Cardiac muscle cell (in vitro differentiated cells and primary cell): ENCODE data around the gene SOAT2. TPM values are rescaled to one million over a fixed set of nuclear protein-coding genes. Genes with fewer than 3 reads are reported as not detected.

Experiments used
- DNase-seq, 2 donors: peaks; one replicate each; pipeline versions ENCODE4 v3.0.0 to v3.0.0-alpha.2; 2010 to 2017; ENCODE audit warnings: low read depth in 1 of 2, low spot score in 1 of 2
- H3K27ac ChIP-seq: fragments of 200-600 bp; sonication (generic); 2 replicates; pipeline ENCODE4 v1.5.1; 2016
- H3K27me3 ChIP-seq: fragments of 200-600 bp; sonication (generic); 2 replicates; pipeline ENCODE4 v1.6.0; 2016; ENCODE audit warnings: control low read depth
- H3K36me3 ChIP-seq: fragments of 200-600 bp; sonication (generic); 2 replicates; pipeline ENCODE4 v1.5.1; 2016; ENCODE audit warnings: control low read depth
- H3K4me1 ChIP-seq: fragments of 200-600 bp; sonication (generic); 2 replicates; pipeline ENCODE4 v1.8.1; 2017; ENCODE audit warnings: low read depth, mild to moderate bottlenecking, mixed run types
- H3K4me3 ChIP-seq: fragments of 200-600 bp; sonication (generic); 2 replicates; pipeline ENCODE4 v1.5.1; 2016; ENCODE audit warnings: mild to moderate bottlenecking
- H3K9me3 ChIP-seq: fragments of 200-600 bp; sonication (generic); 2 replicates; pipeline ENCODE4 v1.5.1; 2017; ENCODE audit warnings: low read depth, mild to moderate bottlenecking, control low read depth
- polyA plus RNA-seq: library from polyadenylated mRNA; unstranded; fragments of >200 nt; fragmentation: Nextera tagmentation; extraction: Ambion mirVana; gene quantifications from 2 replicates; pipeline ENCODE4 v1.2.1, GENCODE V29; 2016
- total RNA-seq: library from RNA; depleted of rRNA; stranded (reverse); fragments of >200 nt; gene quantifications from 2 replicates; pipeline ENCODE4 v1.2.3, GENCODE V29; 2016
- TF ChIP-seq, protein P1 (sequence below): IDR thresholded peaks from 2 replicates; pipeline ENCODE4 v1.5.1; 2012; ENCODE audit warnings: low read depth, mild to moderate bottlenecking, low read length

Gene SOAT2
- total and polyA plus RNA-seq, 2 experiments from 2014 or later = 0.57 to 1.9 TPM

DNA sequence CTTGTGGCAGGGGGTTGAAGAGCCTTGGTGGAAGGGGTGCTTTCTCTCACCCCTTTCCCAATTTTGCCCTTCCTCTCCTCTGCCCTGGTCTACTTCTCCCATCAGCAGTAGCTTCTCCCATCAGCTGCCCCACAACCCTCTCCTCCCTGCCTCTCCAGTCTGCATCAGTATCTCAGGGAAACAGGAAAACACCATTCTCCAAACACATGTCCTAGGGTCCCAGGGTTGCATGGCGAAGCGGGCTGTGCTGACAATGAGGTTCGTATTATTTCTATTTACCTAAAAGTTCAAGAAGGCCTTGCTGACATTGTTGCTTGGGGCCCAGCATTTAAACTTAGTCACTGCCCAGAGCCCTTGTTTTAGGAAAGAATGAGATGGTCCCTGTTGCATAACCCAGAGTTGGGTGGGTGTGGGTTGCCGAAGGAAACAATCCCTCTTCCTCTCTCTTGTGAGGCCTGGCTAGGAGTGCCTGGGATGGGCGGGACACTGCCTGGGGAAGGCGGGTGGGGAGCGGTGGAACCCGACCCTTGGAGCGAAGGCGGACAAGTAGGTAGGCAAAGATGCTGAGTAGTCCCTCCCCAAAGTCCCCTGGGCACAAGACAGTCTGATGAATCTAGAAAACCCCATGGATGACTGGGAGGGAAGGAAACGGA lies 7.1 kb upstream of the SOAT2 start:
- peaks cover 15% of the 10 kb centered on the region for H3K4me1 ChIP-seq
- no peaks in the 10 kb centered on the region for H3K9me3 ChIP-seq
- peaks cover 3% of the 10 kb centered on the region for H3K27me3 ChIP-seq
- no peak overlapping the region for H3K4me3 ChIP-seq
- TF ChIP-seq, protein P1, sequence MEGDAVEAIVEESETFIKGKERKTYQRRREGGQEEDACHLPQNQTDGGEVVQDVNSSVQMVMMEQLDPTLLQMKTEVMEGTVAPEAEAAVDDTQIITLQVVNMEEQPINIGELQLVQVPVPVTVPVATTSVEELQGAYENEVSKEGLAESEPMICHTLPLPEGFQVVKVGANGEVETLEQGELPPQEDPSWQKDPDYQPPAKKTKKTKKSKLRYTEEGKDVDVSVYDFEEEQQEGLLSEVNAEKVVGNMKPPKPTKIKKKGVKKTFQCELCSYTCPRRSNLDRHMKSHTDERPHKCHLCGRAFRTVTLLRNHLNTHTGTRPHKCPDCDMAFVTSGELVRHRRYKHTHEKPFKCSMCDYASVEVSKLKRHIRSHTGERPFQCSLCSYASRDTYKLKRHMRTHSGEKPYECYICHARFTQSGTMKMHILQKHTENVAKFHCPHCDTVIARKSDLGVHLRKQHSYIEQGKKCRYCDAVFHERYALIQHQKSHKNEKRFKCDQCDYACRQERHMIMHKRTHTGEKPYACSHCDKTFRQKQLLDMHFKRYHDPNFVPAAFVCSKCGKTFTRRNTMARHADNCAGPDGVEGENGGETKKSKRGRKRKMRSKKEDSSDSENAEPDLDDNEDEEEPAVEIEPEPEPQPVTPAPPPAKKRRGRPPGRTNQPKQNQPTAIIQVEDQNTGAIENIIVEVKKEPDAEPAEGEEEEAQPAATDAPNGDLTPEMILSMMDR = no peak
- H3K27ac ChIP-seq = no peak overlapping the region
- DNase-seq = peak in 1 of 2 donors; percentile 85
- H3K36me3 ChIP-seq = no peaks in the 10 kb centered on the region

DNA sequence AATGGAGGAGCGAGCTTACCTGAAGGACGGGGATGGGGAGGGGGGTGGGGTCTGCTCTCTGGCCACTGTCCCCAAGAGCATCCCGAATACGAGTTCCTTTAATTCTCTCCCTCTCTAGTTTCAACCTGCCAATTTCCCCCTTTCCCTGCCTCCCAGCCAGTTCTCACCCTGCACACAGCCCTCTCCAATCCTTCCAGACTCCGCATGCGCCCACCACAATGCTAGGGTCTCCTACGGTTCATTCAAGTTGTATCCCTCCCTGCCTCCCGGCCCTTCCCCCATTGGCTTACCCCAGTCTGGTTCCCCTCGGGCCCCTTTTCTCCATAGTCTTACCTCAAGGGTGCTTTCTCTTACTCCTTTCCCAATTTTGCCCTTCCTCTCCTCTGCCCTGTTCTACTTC lies 6.5 kb upstream of the SOAT2 start:
- Histone ChIP-seq H3K9me3 (no peaks in the 10 kb centered on the region), H3K36me3 (no peaks in the 10 kb centered on the region), H3K4me3 (peak overlapping the region; percentile 45), H3K27ac (no peak overlapping the region), H3K4me1 (peaks cover 15% of the 10 kb centered on the region), H3K27me3 (peaks cover 3% of the 10 kb centered on the region)
- DNase-seq = no peak
- TF ChIP-seq, protein P1 = no peak

DNA sequence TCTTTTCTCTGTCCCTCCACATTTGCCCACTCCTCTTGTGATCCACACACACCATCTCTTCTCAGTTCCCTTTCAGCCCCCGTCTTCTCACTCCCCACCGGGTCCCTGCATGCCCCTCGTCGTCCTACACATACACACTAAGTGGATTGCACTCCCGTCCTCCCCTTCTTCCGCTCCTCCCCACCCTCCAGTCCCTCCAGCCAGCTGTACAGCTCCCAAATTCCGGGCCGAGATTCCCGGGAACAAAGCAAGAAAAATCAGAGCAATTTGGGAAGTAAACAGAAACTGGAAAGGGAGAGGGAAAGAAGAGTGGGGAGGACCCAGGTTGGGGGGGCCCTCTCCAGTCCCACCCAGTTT lies 6.1 kb upstream of the SOAT2 start:
- peak in 1 of 2 donors; percentile 48 for DNase-seq
- Histone ChIP-seq H3K27me3 (peaks cover 3% of the 10 kb centered on the region), H3K9me3 (no peaks in the 10 kb centered on the region), H3K4me3 (peak overlapping the region; percentile 45), H3K36me3 (no peaks in the 10 kb centered on the region), H3K27ac (no peak overlapping the region), H3K4me1 (peaks cover 15% of the 10 kb centered on the region)
- TF ChIP-seq, protein P1 = no peak

DNA sequence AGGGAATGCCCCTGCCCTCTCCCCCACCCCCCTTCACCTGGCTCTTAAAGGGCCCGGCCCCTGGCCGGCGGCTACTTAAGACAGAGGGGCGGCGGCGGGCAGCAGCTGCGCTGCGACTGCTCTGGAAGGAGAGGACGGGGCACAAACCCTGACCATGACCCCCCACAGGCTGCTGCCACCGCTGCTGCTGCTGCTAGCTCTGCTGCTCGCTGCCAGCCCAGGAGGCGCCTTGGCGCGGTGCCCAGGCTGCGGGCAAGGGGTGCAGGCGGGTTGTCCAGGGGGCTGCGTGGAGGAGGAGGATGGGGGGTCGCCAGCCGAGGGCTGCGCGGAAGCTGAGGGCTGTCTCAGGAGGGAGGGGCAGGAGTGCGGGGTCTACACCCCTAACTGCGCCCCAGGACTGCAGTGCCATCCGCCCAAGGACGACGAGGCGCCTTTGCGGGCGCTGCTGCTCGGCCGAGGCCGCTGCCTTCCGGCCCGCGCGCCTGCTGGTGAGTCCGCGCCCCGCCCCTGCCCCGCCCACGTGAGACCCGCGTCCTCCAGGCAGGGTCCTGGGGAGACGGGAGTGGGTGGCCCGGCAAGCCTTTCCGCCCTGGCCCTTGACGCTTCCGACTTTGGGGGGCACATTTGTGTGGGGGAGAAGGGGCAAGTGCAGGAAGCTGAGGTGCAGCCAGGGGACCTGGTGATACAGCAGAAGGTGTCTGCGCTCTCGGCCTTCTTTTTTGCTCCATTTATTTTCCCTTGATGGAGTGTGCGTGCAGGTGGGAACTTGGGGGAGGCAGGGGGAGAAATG lies 5.5 kb upstream of the SOAT2 start, which contains the start of gene IGFBP6:
IGFBP6 (plus strand) TSS at position 104 of the 790 bp plus-strand sequence; CDS start at position 155, 51 bp downstream.
- Histone ChIP-seq H3K27ac (no peak within 1 kb of the TSS), H3K27me3 (peaks cover 3% of the 10 kb centered on the region), H3K4me1 (peaks cover 18% of the 10 kb centered on the region), H3K36me3 (no peaks in the 10 kb centered on the region), H3K9me3 (no peaks in the 10 kb centered on the region), H3K4me3 (peak within 1 kb of the TSS; percentile 45)
- TF ChIP-seq, protein P1 = no peak
- DNase-seq = peak; percentile 44 to 69

DNA sequence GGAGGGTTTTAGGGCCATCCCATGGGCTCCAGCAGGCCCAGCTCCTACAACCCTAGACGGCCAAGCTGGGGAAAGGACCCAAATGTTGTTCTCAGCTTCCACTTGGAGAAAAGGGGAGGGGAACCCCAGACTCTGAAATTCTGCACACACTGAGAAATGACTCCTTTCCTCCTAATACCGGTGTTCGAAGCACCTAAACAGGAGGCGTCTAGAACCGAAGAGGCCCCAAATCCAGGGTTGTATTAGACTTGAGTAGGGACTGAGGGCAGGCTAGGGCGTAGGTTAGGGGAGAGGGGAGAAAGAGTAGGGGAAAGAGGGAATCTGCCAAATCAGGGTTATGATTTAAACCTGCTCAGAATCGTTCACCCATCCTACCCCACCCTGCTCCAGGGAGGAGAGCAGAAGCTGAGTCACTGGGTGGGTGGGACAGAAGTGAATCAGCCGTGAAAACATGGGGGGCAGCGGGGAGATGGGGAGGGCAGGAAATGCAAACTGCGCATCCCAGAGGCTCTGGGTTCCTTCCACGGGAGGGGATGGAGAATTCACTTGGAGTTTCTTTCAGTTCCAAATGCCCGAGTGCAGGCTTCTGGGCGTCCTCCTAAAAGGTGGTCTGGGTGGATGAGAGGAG lies 4.8 kb upstream of the SOAT2 start:
- TF ChIP-seq, protein P1 = no peak
- peak in 1 of 2 donors; percentile 56 for DNase-seq

More for the DNA sequence above, 4.8 kb upstream of the SOAT2 start:
- Histone ChIP-seq H3K4me1 (peaks cover 25% of the 10 kb centered on the region), H3K27me3 (peaks cover 3% of the 10 kb centered on the region), H3K27ac (no peak overlapping the region), H3K9me3 (no peaks in the 10 kb centered on the region), H3K4me3 (peak overlapping the region; percentile 45), H3K36me3 (no peaks in the 10 kb centered on the region)
